ENCODE measurements around the gene AOAH.

AOAH gene

DNA sequence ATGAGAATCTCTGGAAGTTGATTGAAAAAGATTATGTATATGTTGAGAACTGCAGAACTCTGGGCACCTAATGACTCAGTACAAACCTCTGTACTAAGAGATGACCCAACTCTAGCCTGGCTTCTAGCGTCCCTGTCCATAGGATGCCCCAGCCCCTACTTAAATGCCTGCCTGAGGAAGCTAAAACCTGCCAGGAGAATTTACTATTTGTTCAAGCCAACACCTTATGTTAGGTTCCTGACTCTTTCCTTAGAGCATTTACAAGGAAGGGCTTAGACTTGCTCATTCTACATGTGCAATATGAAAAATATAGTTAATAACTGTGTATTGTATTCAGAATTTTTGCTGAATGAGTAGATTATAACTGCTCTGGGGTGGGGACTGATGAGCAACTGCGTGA lies 37.5 kb upstream of the AOAH start:
- no peak for DNase-seq (ENCODE audit: extremely low read depth, low read depth)
- TF ChIP-seq CTCF (IDR thresholded peaks at IDR 0.05; ENCODE audit: low read depth, low read length), result no peak

DNA sequence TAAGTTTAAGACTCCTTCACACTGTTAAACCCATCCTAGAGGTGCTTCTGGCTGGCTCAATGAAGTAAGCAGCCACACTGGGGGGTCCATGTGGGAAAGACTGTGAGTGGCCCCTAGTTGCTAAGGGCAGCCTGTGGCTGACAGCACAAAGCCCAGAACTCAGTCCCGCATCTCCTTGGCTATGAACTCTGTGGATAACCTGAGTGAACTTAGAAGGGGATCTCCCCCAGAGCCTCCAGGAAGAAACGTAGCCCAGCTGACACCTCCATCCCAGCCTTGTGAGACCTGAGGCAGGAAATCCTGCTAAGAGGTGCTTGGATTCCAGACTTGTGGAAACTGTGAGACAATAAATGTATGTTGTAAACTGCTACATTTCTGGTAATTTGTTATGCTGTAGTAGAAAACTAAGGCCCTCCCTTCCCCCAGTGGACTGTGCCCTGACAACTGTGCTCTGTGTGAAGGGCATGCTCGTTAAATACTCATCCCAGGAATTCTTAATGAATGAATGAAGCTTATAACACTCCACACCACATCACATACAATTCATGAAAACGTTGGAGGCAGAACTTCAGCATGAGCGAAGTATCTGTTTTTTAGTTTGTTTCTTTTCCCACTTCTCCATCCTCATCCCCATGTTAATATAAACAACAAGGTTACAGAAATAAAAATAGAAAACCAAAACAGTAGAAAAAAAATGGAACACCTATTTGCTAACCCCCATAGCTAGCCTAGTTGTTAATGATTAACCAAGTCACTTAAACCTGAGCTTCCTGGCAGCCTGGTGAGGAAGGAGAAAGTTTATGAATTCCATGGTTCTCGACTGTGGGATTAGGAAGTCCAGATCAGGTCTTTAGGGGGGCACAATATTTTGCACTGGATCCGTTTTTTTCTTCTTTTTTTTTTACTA lies 36.8 kb upstream of the AOAH start:
- DNase-seq (ENCODE audit: extremely low read depth, low read depth), result no peak

GRCh38 chr7:36758879-36759278 lies 34.6 kb upstream of the AOAH start:
- TF ChIP-seq CTCF (IDR thresholded peaks at IDR 0.05; ENCODE audit: low read depth, low read length), result no peak
- no peak for DNase-seq (ENCODE audit: extremely low read depth, low read depth)

More for the DNA sequence above, 36.8 kb upstream of the AOAH start:
- no peak for TF ChIP-seq CTCF (IDR thresholded peaks at IDR 0.05; ENCODE audit: low read depth, low read length)

DNA sequence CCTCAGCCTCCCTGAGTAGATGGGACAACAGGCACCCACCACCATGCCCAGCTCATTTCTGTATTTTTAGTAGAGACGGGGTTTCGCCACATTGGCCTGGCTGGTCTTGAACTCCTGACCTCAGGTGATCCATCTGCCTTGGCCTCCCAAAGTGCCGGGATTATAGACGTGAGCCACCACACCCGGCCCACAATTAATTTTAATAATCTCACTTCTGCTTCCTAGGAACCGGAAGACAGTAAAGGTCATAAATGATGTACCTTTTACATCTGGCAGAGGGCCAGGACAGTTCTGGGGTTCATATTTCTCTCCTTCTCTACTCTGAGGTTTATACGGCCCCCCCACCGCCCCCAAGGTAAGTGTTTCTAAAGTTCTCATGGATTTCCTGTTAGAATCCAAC lies 31.2 kb upstream of the AOAH start:
- no peak for DNase-seq (ENCODE audit: extremely low read depth, low read depth)
- TF ChIP-seq CTCF (IDR thresholded peaks at IDR 0.05; ENCODE audit: low read depth, low read length), result no peak

- TF ChIP-seq CTCF (IDR thresholded peaks at IDR 0.05; ENCODE audit: low read depth, low read length), result no peak
Observed at GRCh38 chr7:36752026-36752711, 27.9 kb upstream of the AOAH start.

GRCh38 chr7:36750451-36750850 lies 26.2 kb upstream of the AOAH start:
- no peak for TF ChIP-seq CTCF (IDR thresholded peaks at IDR 0.05; ENCODE audit: low read depth, low read length)
- no peak for DNase-seq (ENCODE audit: extremely low read depth, low read depth)

More at GRCh38 chr7:36752026-36752711, 27.9 kb upstream of the AOAH start:
- DNase-seq (ENCODE audit: extremely low read depth, low read depth), result no peak

Data from AG09319 (cell line).